HepG2 (cell line): ENCODE results near the gene CRYZL1. TPM values are rescaled to one million over a fixed set of nuclear protein-coding genes. Genes with fewer than 3 reads are reported as not detected.
A peak's percentile ranks its signal among the peaks of the same experiment; 100 is the strongest.

Experiments
- ATAC-seq: fragments of 200-7000 bp; cut with Tn5 transposase; 3 replicates; pipeline ENCODE4 v1.9.1; 2020; ENCODE audit warnings: mild to moderate bottlenecking, moderate library complexity
- BruUV-seq: library from RNA; stranded (reverse); fragments of 400-500 nt; replicated peaks from 2 replicates; lab custom pipeline; 2021; lab: Mats Ljungman, UMichigan
- CTCF ChIA-PET: fragments of 300-600 bp; formaldehyde crosslinking; extraction: SDS; loops from one replicate; lab custom pipeline; 2021; ENCODE audit warnings: low total read pairs, inconsistent platforms, low intra/inter-chr PET ratio; lab: Yijun Ruan, JAX
- POLR2A ChIA-PET: fragments of 350-600 bp; sonication (Branson Sonifier 250); formaldehyde crosslinking; loops from one replicate; lab custom pipeline; 2020; ENCODE audit warnings: antibody characterized with exemption, inconsistent platforms; lab: Yijun Ruan, JAX
- DNase-seq: peaks from one replicate; pipeline ENCODE4 v3.0.0-alpha.2; 2015; ENCODE audit warnings: low spot score
- FAIRE-seq: peaks from 3 replicates; lab custom pipeline; 2011; peaks lifted over from hg19 to GRCh38; lab: Jason Lieb, UNC
- H2AFZ ChIP-seq: one replicate; pipeline ENCODE4 v1.6.1; 2011; ENCODE audit warnings: low read length, inconsistent platforms
- H3K27ac ChIP-seq: fragments of 300-600 bp; 3 replicates; pipeline ENCODE4 v1.8.0; 2011; ENCODE audit warnings: mixed run types, mild to moderate bottlenecking, mixed read lengths, low read length, inconsistent platforms; ENCODE audit not compliant: insufficient read depth; ENCODE audit errors: extremely low read length
- H3K27me3 ChIP-seq, 2 experiments: fragments of 200-600 bp in 1 of 2; 2 replicates in 1 of 2; 3 replicates in 1 of 2; pipeline versions ENCODE4 v1.6.0 to v1.8.0; 2011; ENCODE audit warnings: low read length in 2 of 2, mild to moderate bottlenecking in 2 of 2, moderate library complexity in 2 of 2, inconsistent platforms in 1 of 2; ENCODE audit not compliant: insufficient read depth in 2 of 2, control insufficient read depth in 1 of 2
- H3K36me3 ChIP-seq, 2 experiments: fragments of 200-600 bp in 1 of 2; replicated peaks in 1 of 2; 2 replicates in 1 of 2; 3 replicates in 1 of 2; pipeline versions ENCODE4 v1.5.1 to v1.8.0; 2011; ENCODE audit warnings: low read length in 2 of 2, inconsistent platforms in 1 of 2; ENCODE audit not compliant: insufficient read depth in 2 of 2, control insufficient read depth in 1 of 2
- H3K4me1 ChIP-seq: 2 replicates; pipeline ENCODE4 v1.5.1; 2012; ENCODE audit warnings: low read length, inconsistent platforms; ENCODE audit not compliant: insufficient read depth
- H3K4me2 ChIP-seq: 2 replicates; pipeline ENCODE4 v1.6.0; 2011; ENCODE audit warnings: low read depth, low read length, inconsistent platforms
- H3K4me3 ChIP-seq, 3 experiments: fragments of 200-600 bp in 1 of 3; sonication (generic), shearing (Covaris generic) in 1 of 3; replicated peaks in 1 of 3; 2 replicates each; pipeline ENCODE4 v1.5.1; 2011 to 2016; ENCODE audit warnings: low read length in 3 of 3, inconsistent platforms in 2 of 3, low read depth in 2 of 3, mild to moderate bottlenecking in 2 of 3, control low read depth in 1 of 3, mixed read lengths in 1 of 3; ENCODE audit not compliant: insufficient read depth in 1 of 3
- H3K79me2 ChIP-seq: one replicate; pipeline ENCODE4 v1.6.1; 2011; ENCODE audit warnings: low read length, inconsistent platforms; ENCODE audit not compliant: insufficient read depth
- H3K9ac ChIP-seq: 2 replicates; pipeline ENCODE4 v1.6.0; 2011; ENCODE audit warnings: mild to moderate bottlenecking, low read depth, low read length, inconsistent platforms; ENCODE audit not compliant: insufficient read depth
- H3K9me3 ChIP-seq: 2 replicates; pipeline ENCODE4 v1.5.1; 2012; ENCODE audit warnings: mild to moderate bottlenecking, low read length
- H4K20me1 ChIP-seq: 2 replicates; pipeline ENCODE4 v1.6.0; 2011; ENCODE audit warnings: inconsistent platforms, mild to moderate bottlenecking, low read length, moderate library complexity; ENCODE audit not compliant: insufficient read depth
- DZIP1 ChIP-seq: sonication (generic); formaldehyde crosslinking; IDR thresholded peaks from 2 replicates; pipeline ENCODE4 v1.5.0; 2020; ENCODE audit warnings: mild to moderate bottlenecking, missing genetic modification reagents
- EP300 ChIP-seq, 3 experiments: sonication (generic) in 1 of 3; formaldehyde crosslinking in 1 of 3; IDR thresholded peaks; 2 replicates each; pipeline versions ENCODE4 v1.5.1 to v1.6.1; 2011 to 2020; ENCODE audit warnings: low read depth in 2 of 3, low read length in 2 of 3, borderline replicate concordance in 1 of 3, improper control_type of control experiment in 1 of 3, mild to moderate bottlenecking in 1 of 3, missing genetic modification reagents in 1 of 3, moderate library complexity in 1 of 3
- FOXJ3 ChIP-seq: sonication (generic); formaldehyde crosslinking; IDR thresholded peaks from 2 replicates; pipeline ENCODE4 v1.4.0; 2020; ENCODE audit warnings: missing genetic modification reagents, mild to moderate bottlenecking, borderline replicate concordance
- FOXO1 ChIP-seq: sonication (generic); formaldehyde crosslinking; IDR thresholded peaks from 2 replicates; pipeline ENCODE4 v1.4.0; 2020; ENCODE audit warnings: missing genetic modification reagents
- SAP130 ChIP-seq: IDR thresholded peaks from 2 replicates; pipeline ENCODE4 v1.6.1; 2016; ENCODE audit warnings: low read depth
- SIN3A ChIP-seq: IDR thresholded peaks from 2 replicates; pipeline ENCODE4 v1.6.1; 2011; ENCODE audit warnings: low read depth, mild to moderate bottlenecking, control low read depth, low read length, borderline replicate concordance
- ZNF281 ChIP-seq: sonication (generic); formaldehyde crosslinking; IDR thresholded peaks from 2 replicates; pipeline ENCODE4 v1.4.0; 2020; ENCODE audit warnings: missing genetic modification reagents, borderline replicate concordance
- ZNF646 ChIP-seq: sonication (generic); formaldehyde crosslinking; IDR thresholded peaks from 2 replicates; pipeline ENCODE4 v1.9.0; 2021; ENCODE audit warnings: mild to moderate bottlenecking, missing genetic modification reagents
- ZNF749 ChIP-seq: sonication (generic); formaldehyde crosslinking; IDR thresholded peaks from 2 replicates; pipeline ENCODE4 v1.8.0; 2022; ENCODE audit warnings: mild to moderate bottlenecking, missing genetic modification reagents, moderate library complexity, borderline replicate concordance
- WGBS: methylation state at CpG from one replicate; pipeline ENCODE4 v1.1.6; 2017; ENCODE audit warnings: low lambda C conversion rate; 5-methylcytosine and 5-hydroxymethylcytosine counted together
- in situ Hi-C: cut with HindIII; loops from 2 replicates; pipeline ENCODE4 v1.10.0; 2017; ENCODE audit warnings: low pct_unique_long_range_greater_than_20kb; ENCODE audit not compliant: extremely low pct_ligation_motif_present
- intact Hi-C: fragments of 100-400 bp; cut with micrococcal nuclease; formaldehyde crosslinking; loops from one replicate; pipeline ENCODE4 v1.10.0; 2022; ENCODE audit not compliant: unreplicated experiment
- polyA plus RNA-seq, 8 experiments: library from polyadenylated mRNA; depleted of rRNA in 3 of 8; stranded (reverse) in 7 of 8; unstranded in 1 of 8; fragments of >200 nt; fragmentation: Illumina TruSeq in 4 of 8; extraction: Trizol in 4 of 8; gene quantifications; 2 replicates each; pipeline versions ENCODE4 v1.2.1 to v1.2.3, GENCODE V29; 2011 to 2016; ENCODE audit warnings: low read depth in 4 of 8, missing spikeins in 1 of 8, mixed read lengths in 1 of 8; ENCODE audit not compliant: insufficient read depth in 1 of 8
- total RNA-seq, 5 experiments: library from RNA; depleted of rRNA; stranded (reverse); fragments of >200 nt; fragmentation: Illumina TruSeq; extraction: Trizol; gene quantifications; 2 replicates each; pipeline ENCODE4 v1.2.3, GENCODE V29; 2016; ENCODE audit warnings: low read depth in 1 of 5

CRYZL1 gene
- total and polyA plus RNA-seq, 2 of the 13 experiments (the other 11 are each of a cell fraction or from before 2014, with no cell fraction given), result 20.3 to 27.7 TPM

- H3K79me2 ChIP-seq, result peaks cover 85% of the 10 kb centered on the region
- ATAC-seq (peak; percentile 27), DNase-seq (no peak), FAIRE-seq (no peak)
- peaks cover 26% of the 10 kb centered on the region for H3K4me1 ChIP-seq
- H3K4me2 ChIP-seq, result peak overlapping the region; percentile 87
- peak overlapping the region; percentile 100 for H3K27ac ChIP-seq
- intact Hi-C loops, result loop anchor here (2.0 to 5.0 kb wide), 2 partner anchors 15 to 44 kb away; partner anchors contain the start of gene DONSON
- BruUV-seq, result no TSS peak
- POLR2A ChIA-PET, result interaction anchor here (0.6 to 2.7 kb wide), 10 partner anchors 8 to 101 kb away, joined by 3 to 19 read pairs (median 4); partner anchors contain the start of genes DNAJC28, DONSON and TMEM50B
- H3K36me3 ChIP-seq, result peaks cover 2 to 22% of the 10 kb centered on the region in 2 experiments; a peak in 4 of 5 replicates
- WGBS, result under 1% methylated on average over 26 of the region's 26 CpGs
- H4K20me1 ChIP-seq, result peaks cover 45% of the 10 kb centered on the region
- CTCF ChIA-PET, result no interaction called here
- in situ Hi-C loops, result no loop called here
- H3K27me3 ChIP-seq, result no peaks in the 10 kb centered on the region; a peak in 1 of 5 replicates
- H3K9ac ChIP-seq, result peak overlapping the region; percentile 100
- no peak overlapping the region for H2AFZ ChIP-seq
- H3K4me3 ChIP-seq, result peak overlapping the region; percentile 85 to 98 (median 91)
- no peaks in the 10 kb centered on the region for H3K9me3 ChIP-seq
- TF ChIP-seq SAP130 (CRISPR knock-in tag), result peak; percentile 52
- TF ChIP-seq ZNF749, result 0 out of 2 replicates have a peak, but pooled peaks have one; percentile 18
- TF ChIP-seq ZNF646 (CRISPR knock-in tag), result no peak
- no peak for TF ChIP-seq DZIP1 (CRISPR knock-in tag)
- TF ChIP-seq FOXJ3 (CRISPR knock-in tag), result 0 out of 2 replicates have a peak, but pooled peaks have one; percentile 1
- TF ChIP-seq EP300 (IDR thresholded peaks at IDR 0.05; ENCODE audit: low read depth in 2 of 2, low read length in 2 of 2), result no peak
- TF ChIP-seq EP300 (CRISPR knock-in tag; IDR thresholded peaks at IDR 0.05; ENCODE audit: borderline replicate concordance), result no peak
- TF ChIP-seq ZNF281 (CRISPR knock-in tag), result peak; percentile 84
- TF ChIP-seq FOXO1, result no peak
- peak; percentile 49; the same call in 1 of the 2 replicates for TF ChIP-seq SIN3A
Observed at GRCh38 chr21:33543505-33544129, 97.9 kb downstream of the CRYZL1 start.
